ENCODE data around the gene DCAF12.

- TF ChIP-seq, protein P1, sequence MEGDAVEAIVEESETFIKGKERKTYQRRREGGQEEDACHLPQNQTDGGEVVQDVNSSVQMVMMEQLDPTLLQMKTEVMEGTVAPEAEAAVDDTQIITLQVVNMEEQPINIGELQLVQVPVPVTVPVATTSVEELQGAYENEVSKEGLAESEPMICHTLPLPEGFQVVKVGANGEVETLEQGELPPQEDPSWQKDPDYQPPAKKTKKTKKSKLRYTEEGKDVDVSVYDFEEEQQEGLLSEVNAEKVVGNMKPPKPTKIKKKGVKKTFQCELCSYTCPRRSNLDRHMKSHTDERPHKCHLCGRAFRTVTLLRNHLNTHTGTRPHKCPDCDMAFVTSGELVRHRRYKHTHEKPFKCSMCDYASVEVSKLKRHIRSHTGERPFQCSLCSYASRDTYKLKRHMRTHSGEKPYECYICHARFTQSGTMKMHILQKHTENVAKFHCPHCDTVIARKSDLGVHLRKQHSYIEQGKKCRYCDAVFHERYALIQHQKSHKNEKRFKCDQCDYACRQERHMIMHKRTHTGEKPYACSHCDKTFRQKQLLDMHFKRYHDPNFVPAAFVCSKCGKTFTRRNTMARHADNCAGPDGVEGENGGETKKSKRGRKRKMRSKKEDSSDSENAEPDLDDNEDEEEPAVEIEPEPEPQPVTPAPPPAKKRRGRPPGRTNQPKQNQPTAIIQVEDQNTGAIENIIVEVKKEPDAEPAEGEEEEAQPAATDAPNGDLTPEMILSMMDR (conservative IDR thresholded peaks at IDR 0.05; ENCODE audit: low read length) = no peak
- TF ChIP-seq EZH2phosphoT487 (IDR thresholded peaks at IDR 0.05; ENCODE audit: borderline replicate concordance) = no peak
Observed at GRCh38 chr9:34093578-34093977, 32.9 kb downstream of the DCAF12 start.
